Measurements from ENCODE around the gene RPS6KC1. TPM values are rescaled to one million over a fixed set of nuclear protein-coding genes. Genes with fewer than 3 reads are reported as not detected.
A peak's percentile ranks its signal among the peaks of the same experiment; 100 is the strongest.

RPS6KC1 gene
- total and polyA plus RNA-seq, 4 donors, result 2.9 to 41.6 (median 11.1) TPM

- peaks cover 0 to 11% (median 0%) of the 10 kb centered on the region in 5 donors for H3K4me1 ChIP-seq (ENCODE audit: control insufficient read depth in 5 of 5, insufficient read depth in 5 of 5, low read length in 5 of 5)
- 16% methylated on average over 7 of the region's 7 CpGs for WGBS, 2 donors
- peak overlapping the region; percentile 33 to 63 for H3K9ac ChIP-seq (ENCODE audit: insufficient read depth in 1 of 2, low read length in 2 of 2)
- no peaks in the 10 kb centered on the region for H3K27me3 ChIP-seq (ENCODE audit: control insufficient read depth in 3 of 3, insufficient read depth in 3 of 3, low read length in 2 of 3)
- peaks cover 0 to 7% (median 2%) of the 10 kb centered on the region in 4 donors for H3K36me3 ChIP-seq (ENCODE audit: control insufficient read depth in 4 of 4, insufficient read depth in 4 of 4, low read length in 4 of 4)
- H3K4me3 ChIP-seq, result peak overlapping the region; percentile 87
- peak; percentile 16 to 57 (median 50) for DNase-seq
- no peak for TF ChIP-seq CTCF (IDR thresholded peaks at IDR 0.05; ENCODE audit: control extremely low read depth, extremely low read depth)
- no peaks in the 10 kb centered on the region for H3K9me3 ChIP-seq (ENCODE audit: control insufficient read depth in 4 of 4, insufficient read depth in 3 of 4, low read length in 3 of 4)
- peak overlapping the region in 1 of 2 donors; percentile 96 for H3K27ac ChIP-seq (ENCODE audit: low read depth in 1 of 2, low read length in 1 of 2)
- no peak for ATAC-seq (ENCODE audit: insufficient read depth, low FRiP score)
Measured at GRCh38 chr1:213014642-213015041, 36.4 kb upstream of the RPS6KC1 start.

- H3K4me1 ChIP-seq (ENCODE audit: control insufficient read depth in 5 of 5, insufficient read depth in 5 of 5, low read length in 5 of 5), result peaks cover 0 to 11% (median 0%) of the 10 kb centered on the region in 5 donors
- no peak for TF ChIP-seq CTCF (IDR thresholded peaks at IDR 0.05; ENCODE audit: control extremely low read depth, extremely low read depth)
- H3K4me3 ChIP-seq, result peak within 1 kb of the TSS; percentile 87
- H3K36me3 ChIP-seq (ENCODE audit: control insufficient read depth in 4 of 4, insufficient read depth in 4 of 4, low read length in 4 of 4), result peaks cover 0 to 7% (median 2%) of the 10 kb centered on the region in 4 donors
- peak within 1 kb of the TSS; percentile 33 to 63 for H3K9ac ChIP-seq (ENCODE audit: insufficient read depth in 1 of 2, low read length in 2 of 2)
- ATAC-seq (ENCODE audit: insufficient read depth, low FRiP score), result peak; percentile 98
- H3K27me3 ChIP-seq (ENCODE audit: control insufficient read depth in 3 of 3, insufficient read depth in 3 of 3, low read length in 2 of 3), result no peaks in the 10 kb centered on the region
- no peaks in the 10 kb centered on the region for H3K9me3 ChIP-seq (ENCODE audit: control insufficient read depth in 4 of 4, insufficient read depth in 3 of 4, low read length in 3 of 4)
- 1% methylated on average over 62 to 66 of the region's 66 CpGs for WGBS, 2 donors
- peak; percentile 97 to 99 (median 99) for DNase-seq
- peak within 1 kb of the TSS; percentile 96 for H3K27ac ChIP-seq (ENCODE audit: low read depth in 1 of 2, low read length in 1 of 2)
Measured at GRCh38 chr1:213015099-213016050, 35.7 kb upstream of the RPS6KC1 start, which contains the start of gene ANGEL2. Gene ANGEL2, minus strand, starts transcription at chr1:213015867. Its CDS starts 196 bp downstream, at chr1:213015671.

GRCh38 chr1:213017447-213018273, 33.4 kb upstream of the RPS6KC1 start:
- H3K9ac ChIP-seq (ENCODE audit: insufficient read depth in 1 of 2, low read length in 2 of 2), result no peak overlapping the region
- no peak for ATAC-seq (ENCODE audit: insufficient read depth, low FRiP score)

More at GRCh38 chr1:213017447-213018273, 33.4 kb upstream of the RPS6KC1 start:
- DNase-seq, result no peak
- H3K27ac ChIP-seq (ENCODE audit: low read depth in 1 of 2, low read length in 1 of 2), result no peak overlapping the region
- no peaks in the 10 kb centered on the region for H3K27me3 ChIP-seq (ENCODE audit: control insufficient read depth in 3 of 3, insufficient read depth in 3 of 3, low read length in 2 of 3)
- H3K9me3 ChIP-seq (ENCODE audit: control insufficient read depth in 4 of 4, insufficient read depth in 3 of 4, low read length in 3 of 4), result no peaks in the 10 kb centered on the region
- TF ChIP-seq CTCF (IDR thresholded peaks at IDR 0.05; ENCODE audit: control extremely low read depth, extremely low read depth), result no peak
- peaks cover 0 to 11% (median 0%) of the 10 kb centered on the region in 5 donors for H3K4me1 ChIP-seq (ENCODE audit: control insufficient read depth in 5 of 5, insufficient read depth in 5 of 5, low read length in 5 of 5)
- 96 to 99% methylated on average over 9 of the region's 9 CpGs for WGBS, 2 donors
- H3K4me3 ChIP-seq, result no peak overlapping the region
- H3K36me3 ChIP-seq (ENCODE audit: control insufficient read depth in 4 of 4, insufficient read depth in 4 of 4, low read length in 4 of 4), result peaks cover 0 to 3% (median 0%) of the 10 kb centered on the region in 4 donors
